HL-60 (cell line): ENCODE results near the gene DNASE1L3.

ENCODE experiments used
- DNase-seq, 2 experiments: peaks; one replicate each; pipeline ENCODE4 v3.0.0-alpha.2; 2010 to 2020; ENCODE audit warnings: low read depth in 1 of 2, low spot score in 1 of 2
- H3K27ac ChIP-seq: fragments of 250-450 bp; sonication (Bioruptor Pico); replicated peaks from 2 replicates; pipeline ENCODE4 v1.5.1; 2020; ENCODE audit warnings: mild to moderate bottlenecking, moderate library complexity
- H3K27me3 ChIP-seq: fragments of 250-450 bp; sonication (Bioruptor Pico); 2 replicates; pipeline ENCODE4 v1.5.1; 2021; ENCODE audit warnings: mild to moderate bottlenecking, moderate library complexity; ENCODE audit not compliant: insufficient read depth, poor library complexity, severe bottlenecking
- H3K4me3 ChIP-seq: replicated peaks from 2 replicates; pipeline ENCODE4 v1.5.1; 2011; ENCODE audit warnings: mild to moderate bottlenecking, control low read depth, low read length; ENCODE audit not compliant: insufficient read depth
- CTCF ChIP-seq: IDR thresholded peaks from one replicate; pipeline ENCODE4 v1.5.1; 2011; ENCODE audit warnings: low read length, control low read depth, inconsistent platforms; ENCODE audit not compliant: insufficient read depth
- GABPA ChIP-seq: IDR thresholded peaks from 2 replicates; pipeline ENCODE4 v1.6.1; 2012; ENCODE audit warnings: low read depth
- POLR2AphosphoS5 ChIP-seq: IDR thresholded peaks from 2 replicates; pipeline ENCODE4 v1.6.1; 2012; ENCODE audit warnings: low read depth
- REST ChIP-seq: IDR thresholded peaks from 2 replicates; pipeline ENCODE4 v1.6.1; 2012; ENCODE audit warnings: low read depth; ENCODE audit not compliant: insufficient replicate concordance
- SPI1 ChIP-seq: IDR thresholded peaks from 2 replicates; pipeline ENCODE4 v1.6.1; 2012; ENCODE audit warnings: low read depth, mild to moderate bottlenecking, borderline replicate concordance

DNASE1L3 gene

GRCh38 chr3:58184309-58184981 lies 26.3 kb downstream of the DNASE1L3 start:
- Histone ChIP-seq H3K27ac (no peak overlapping the region), H3K27me3 (no peaks in the 10 kb centered on the region), H3K4me3 (no peak overlapping the region)
- no peak for DNase-seq
- TF ChIP-seq SPI1 (no peak), POLR2AphosphoS5 (no peak), GABPA (no peak), CTCF (no peak)

- no peak overlapping the region for H3K4me3 ChIP-seq
- no peak for TF ChIP-seq CTCF
- no peak for TF ChIP-seq POLR2AphosphoS5
- TF ChIP-seq SPI1, result no peak
- TF ChIP-seq GABPA, result no peak
- no peak for TF ChIP-seq REST
- DNase-seq, result no peak
- no peak overlapping the region for H3K27ac ChIP-seq
- H3K27me3 ChIP-seq, result no peaks in the 10 kb centered on the region
Observed at GRCh38 chr3:58183891-58184290, 26.9 kb downstream of the DNASE1L3 start.

GRCh38 chr3:58183221-58183620 lies 27.6 kb downstream of the DNASE1L3 start:
- no peak overlapping the region for H3K27ac ChIP-seq
- DNase-seq, result no peak
- no peak for TF ChIP-seq SPI1
- no peak for TF ChIP-seq POLR2AphosphoS5
- no peak for TF ChIP-seq GABPA
- no peak for TF ChIP-seq REST
- TF ChIP-seq CTCF, result no peak

More at GRCh38 chr3:58183221-58183620, 27.6 kb downstream of the DNASE1L3 start:
- H3K4me3 ChIP-seq, result no peak overlapping the region
- no peaks in the 10 kb centered on the region for H3K27me3 ChIP-seq
